HG02623 (cell line): ENCODE data around the gene AUTS2.

ENCODE experiments used
- ATAC-seq: cut with Tn5 transposase; IDR thresholded peaks from one replicate; pipeline ENCODE4 v1.9.1; 2021; ENCODE audit warnings: moderate library complexity; ENCODE audit not compliant: unreplicated experiment

The AUTS2 gene

GRCh38 chr7:70383066-70383782, 784.9 kb downstream of the AUTS2 start:
- ATAC-seq, result no peak

GRCh38 chr7:70384024-70384423, 785.7 kb downstream of the AUTS2 start:
- ATAC-seq, result no peak

DNA sequence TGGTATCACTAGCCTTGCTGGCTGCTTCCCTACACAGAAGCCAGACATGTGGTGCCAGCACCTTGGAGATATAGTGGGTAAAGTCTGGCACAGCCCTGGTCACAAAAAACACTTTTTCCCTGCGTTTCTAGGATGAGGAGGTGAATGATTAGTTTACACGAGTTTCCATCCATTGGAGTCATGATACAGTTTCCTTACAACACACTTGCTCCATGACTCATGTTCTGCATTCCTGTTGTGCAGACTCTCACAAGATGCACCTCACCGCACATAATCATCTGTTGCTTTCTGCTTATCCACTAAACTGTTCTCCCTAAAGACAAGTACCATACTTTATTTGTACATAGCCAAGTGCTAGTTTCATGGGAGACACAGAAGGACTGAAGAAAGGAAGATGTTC, 786.6 kb downstream of the AUTS2 start:
- no peak for ATAC-seq

DNA sequence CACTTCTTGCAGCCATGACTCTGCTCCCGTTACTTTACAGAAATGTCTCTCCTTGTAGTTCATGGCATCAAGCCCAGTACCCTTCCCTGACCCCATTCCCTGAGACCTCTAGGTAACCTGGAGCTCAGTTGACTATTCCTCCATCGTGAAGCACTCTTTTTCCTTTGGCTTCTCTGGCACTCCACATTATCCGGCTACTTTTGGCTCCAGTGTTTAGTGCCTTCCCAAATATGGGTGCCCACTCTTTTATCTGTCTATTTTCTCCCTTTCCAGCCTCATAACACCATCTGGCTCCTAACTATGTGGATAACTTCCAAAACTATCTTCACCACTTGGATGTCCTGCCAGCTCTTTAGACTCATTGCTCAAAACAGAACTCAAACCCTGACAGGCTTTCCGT, 788.9 kb downstream of the AUTS2 start:
- ATAC-seq, result no peak

- ATAC-seq, result no peak
Observed at GRCh38 chr7:70389531-70390151, 791.4 kb downstream of the AUTS2 start.

GRCh38 chr7:70390251-70390650, 792.0 kb downstream of the AUTS2 start:
- ATAC-seq, result no peak

GRCh38 chr7:70392256-70392876, 794.1 kb downstream of the AUTS2 start:
- no peak for ATAC-seq

GRCh38 chr7:70392877-70393435, 794.7 kb downstream of the AUTS2 start:
- no peak for ATAC-seq

DNA sequence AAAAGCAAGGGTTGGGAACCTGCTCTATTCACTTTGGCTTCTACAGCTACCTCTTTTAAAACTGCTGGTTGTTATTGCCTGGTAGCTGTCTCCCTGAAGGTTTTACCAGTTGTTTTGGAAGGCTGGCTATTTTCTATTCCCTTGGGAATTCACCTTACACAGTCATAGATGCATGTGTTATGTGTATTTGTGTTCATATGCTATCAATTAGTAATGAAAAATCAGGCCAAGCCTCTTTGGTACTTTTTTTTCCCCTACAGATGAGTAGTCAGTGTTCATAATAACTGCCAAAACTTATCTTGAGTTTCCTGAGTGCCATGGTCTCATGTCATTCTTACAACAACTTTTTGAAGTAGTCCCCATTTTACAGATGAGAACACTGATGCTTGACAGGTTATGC, 795.7 kb downstream of the AUTS2 start:
- no peak for ATAC-seq

GRCh38 chr7:70400829-70401380, 802.6 kb downstream of the AUTS2 start:
- ATAC-seq, result no peak

GRCh38 chr7:70402069-70402468, 803.8 kb downstream of the AUTS2 start:
- ATAC-seq, result no peak

DNA sequence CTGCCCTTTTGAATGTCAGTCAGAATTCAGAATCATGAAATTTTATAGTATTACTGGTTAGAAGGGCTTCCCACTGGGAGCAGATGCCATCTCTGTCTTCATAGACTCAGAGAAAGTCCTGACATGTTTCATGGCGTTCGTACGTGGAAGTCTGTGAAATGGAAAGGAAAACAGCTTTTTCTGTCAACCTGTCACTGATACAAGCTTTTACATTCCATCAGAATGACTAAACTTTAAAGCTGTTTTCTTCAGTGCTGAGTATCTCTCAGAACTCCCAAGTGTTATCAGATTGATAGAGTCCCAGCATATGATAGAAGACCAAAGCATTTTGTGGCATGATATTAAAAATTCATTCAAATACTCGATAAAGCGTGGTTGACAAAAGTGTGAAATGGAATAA, 807.0 kb downstream of the AUTS2 start:
- no peak for ATAC-seq

DNA sequence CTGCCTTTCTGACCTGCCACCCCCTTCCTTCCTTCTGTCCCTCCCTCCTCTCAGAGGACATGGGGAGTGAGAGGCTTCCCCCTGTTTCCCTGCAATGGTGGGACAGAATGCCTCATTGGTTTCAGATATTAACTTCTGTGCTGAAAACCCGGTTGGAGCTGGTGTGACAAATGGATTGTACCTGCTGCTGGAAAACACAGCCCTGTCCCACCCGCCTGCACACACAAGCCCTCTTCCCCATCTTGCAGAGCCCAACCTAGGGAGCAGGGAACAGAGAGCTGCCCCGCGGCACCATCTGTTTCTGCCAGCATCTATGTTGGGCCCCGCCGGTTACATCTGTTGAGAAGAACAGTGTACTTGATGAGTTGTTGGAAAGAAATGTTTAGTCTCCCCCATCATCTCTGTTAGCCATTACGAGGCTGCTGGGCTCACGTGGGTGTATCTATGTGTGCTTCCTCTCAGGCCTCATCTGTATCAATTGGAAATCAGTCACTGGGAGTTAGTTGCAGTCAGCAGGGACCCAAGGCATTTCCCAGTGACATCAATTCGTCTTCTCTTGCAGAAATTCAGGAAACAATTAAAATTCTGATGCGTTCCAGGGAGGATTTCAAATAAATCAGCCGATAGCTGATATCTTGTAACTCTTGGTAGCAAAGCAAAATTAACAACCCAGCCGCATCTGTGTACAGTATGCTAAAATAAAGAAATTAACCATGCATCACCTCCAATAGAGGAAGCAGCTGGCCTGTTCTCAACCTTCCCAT, 808.1 kb downstream of the AUTS2 start:
- no peak for ATAC-seq

DNA sequence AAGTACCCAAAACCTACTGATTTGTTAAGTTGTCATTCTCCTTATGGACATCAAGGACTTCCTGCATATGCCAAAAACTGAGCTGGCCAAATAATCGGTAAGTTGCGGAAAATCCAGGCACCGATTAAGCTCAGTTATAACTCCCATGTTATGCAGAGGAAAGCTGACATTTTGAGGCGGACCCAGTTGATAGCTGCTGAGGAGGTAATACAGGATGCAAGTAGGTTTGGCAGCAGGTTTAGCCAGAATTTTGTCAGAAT, 808.6 kb downstream of the AUTS2 start:
- ATAC-seq, result no peak

GRCh38 chr7:70408477-70408876, 810.2 kb downstream of the AUTS2 start:
- ATAC-seq, result no peak

GRCh38 chr7:70408891-70409290, 810.6 kb downstream of the AUTS2 start:
- ATAC-seq, result no peak

DNA sequence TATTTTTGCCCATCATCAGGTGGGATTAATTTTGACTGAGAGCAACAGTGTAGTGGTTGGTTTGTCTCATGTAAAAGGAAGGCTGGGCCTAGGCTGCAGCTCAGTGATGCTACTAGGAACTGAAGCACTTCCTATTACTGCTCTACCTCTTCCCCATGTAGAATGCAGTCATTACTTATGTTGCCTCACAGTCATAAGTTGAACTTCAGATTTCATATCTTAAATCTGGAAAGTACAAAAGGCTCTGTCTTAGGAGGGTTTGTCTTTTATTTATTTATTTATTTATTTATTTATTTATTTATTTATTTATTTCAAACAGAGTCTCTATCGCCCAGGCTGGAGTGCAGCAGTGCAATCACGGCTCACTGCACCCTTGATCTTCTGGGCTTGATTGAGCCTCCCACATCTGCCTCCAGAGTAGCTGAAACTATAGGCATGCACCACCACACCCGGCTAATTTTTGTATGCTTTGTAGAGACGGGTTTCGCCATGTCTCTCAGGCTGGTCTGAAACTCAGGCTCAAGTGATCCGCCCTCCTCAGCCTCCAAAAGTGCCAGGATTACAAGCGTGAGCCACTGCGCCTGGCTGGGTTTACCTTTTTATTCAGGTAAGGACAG, 812.0 kb downstream of the AUTS2 start:
- no peak for ATAC-seq

- ATAC-seq, result no peak
Observed at GRCh38 chr7:70414368-70414767, 816.1 kb downstream of the AUTS2 start.

- ATAC-seq, result peak; percentile 65
Observed at GRCh38 chr7:70415179-70415972, 817.1 kb downstream of the AUTS2 start.

GRCh38 chr7:70416347-70416985, 818.2 kb downstream of the AUTS2 start:
- no peak for ATAC-seq
